Stimulated activated CD8-positive, alpha-beta memory T cell treated with anti-CD3 and anti-CD28 coated beads, Interleukin-4, amount 100 ng/mL, for 24 hours (primary cell): ENCODE data around the gene NDUFB3.

Source experiments
- DNase-seq: peaks from one replicate; pipeline ENCODE4 v3.0.0-alpha.2; 2020; ENCODE audit warnings: low read depth

NDUFB3 gene

GRCh38 chr2:201128933-201129505 is 57.2 kb downstream of the NDUFB3 start:
- DNase-seq = no peak

- DNase-seq = no peak
Measured at GRCh38 chr2:201130524-201131186, 58.9 kb downstream of the NDUFB3 start.

GRCh38 chr2:201132518-201132917 is 60.7 kb downstream of the NDUFB3 start:
- no peak for DNase-seq
